Left kidney (tissue), 2 donors: ENCODE measurements around the gene HOGA1. TPM values are rescaled to one million over a fixed set of nuclear protein-coding genes. Genes with fewer than 3 reads are reported as not detected.
"Not testable (repeated sequence)": the region's sequence is repeated elsewhere in the genome, so short reads cannot be mapped to it uniquely, and the experiment has no call there.

Source experiments
- DNase-seq: peaks from one replicate; pipeline ENCODE4 v3.0.0-alpha.2; 2013
- polyA plus RNA-seq: library from polyadenylated mRNA; unstranded; fragments of 120-200 nt; gene quantifications from one replicate; pipeline ENCODE4 v1.2.1, GENCODE V29; 2013; ENCODE audit not compliant: insufficient read length

The HOGA1 gene
- polyA plus RNA-seq, 1 donor, result 49.0 TPM

GRCh38 chr10:97647556-97647955 is 63.4 kb downstream of the HOGA1 start:
- no peak for DNase-seq

DNA sequence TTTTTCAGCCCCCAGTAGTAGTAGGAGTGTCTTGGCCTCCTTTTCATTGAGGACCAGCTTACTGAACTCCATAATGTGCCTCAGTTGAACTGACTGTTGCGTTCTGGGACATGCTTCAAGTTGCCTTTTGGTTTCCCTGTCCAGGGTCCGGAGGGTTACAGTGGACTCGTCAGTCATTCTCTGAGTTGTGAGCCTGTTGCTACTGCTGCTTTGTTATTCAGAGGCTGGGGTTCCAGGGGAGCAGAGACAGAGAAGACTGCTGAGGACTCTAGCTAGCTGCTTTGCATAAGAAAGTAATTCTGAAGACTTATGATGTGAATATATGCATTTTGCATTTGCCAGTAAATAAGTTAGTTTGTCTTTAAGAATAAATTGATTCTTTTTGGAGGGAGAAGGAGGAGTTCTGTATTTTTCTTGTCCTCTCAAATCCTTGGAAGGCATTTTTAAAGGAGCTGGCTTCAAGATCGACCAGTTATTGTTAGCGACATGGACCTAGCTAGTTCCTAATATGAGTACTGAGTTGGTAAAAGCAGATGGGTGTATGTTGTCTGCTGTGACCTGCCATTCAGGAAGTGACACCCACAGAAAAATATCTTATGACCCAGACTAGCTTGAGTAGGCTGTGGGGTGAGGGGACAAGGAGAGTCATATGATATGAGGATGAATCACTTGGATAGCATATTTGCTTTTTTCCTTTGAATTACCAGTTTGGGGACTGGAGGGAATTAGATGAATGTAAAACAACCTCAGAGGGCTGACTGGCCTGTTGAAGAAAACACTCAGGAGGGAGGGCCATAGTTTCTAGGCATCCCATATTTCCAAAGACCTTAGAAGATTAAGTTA is 64.6 kb downstream of the HOGA1 start:
- DNase-seq, result no peak

- not testable (repeated sequence) for DNase-seq
Observed at GRCh38 chr10:97649405-97649750, 65.2 kb downstream of the HOGA1 start.

GRCh38 chr10:97650726-97651125 is 66.5 kb downstream of the HOGA1 start:
- no peak for DNase-seq

GRCh38 chr10:97651773-97652172 is 67.6 kb downstream of the HOGA1 start:
- DNase-seq, result no peak

DNA sequence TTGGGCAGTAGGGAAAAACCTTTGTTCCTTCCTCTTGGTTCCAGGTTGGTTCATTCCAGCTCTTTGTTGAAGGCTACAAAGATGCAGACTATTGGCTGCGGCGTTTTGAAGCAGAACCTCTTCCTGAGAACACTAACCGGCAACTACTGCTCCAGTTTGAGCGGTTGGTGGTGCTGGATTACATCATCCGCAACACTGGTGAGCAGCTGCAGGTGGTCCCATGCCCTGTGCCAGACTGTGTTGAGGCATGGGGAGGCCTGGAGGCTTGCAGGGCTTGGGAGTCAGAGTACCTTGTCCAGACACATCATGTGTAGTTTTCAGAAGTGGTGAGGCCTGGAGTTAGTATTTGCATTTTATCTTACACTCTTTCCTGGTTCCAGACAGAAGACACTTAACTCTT is 72.6 kb downstream of the HOGA1 start:
- no peak for DNase-seq

DNA sequence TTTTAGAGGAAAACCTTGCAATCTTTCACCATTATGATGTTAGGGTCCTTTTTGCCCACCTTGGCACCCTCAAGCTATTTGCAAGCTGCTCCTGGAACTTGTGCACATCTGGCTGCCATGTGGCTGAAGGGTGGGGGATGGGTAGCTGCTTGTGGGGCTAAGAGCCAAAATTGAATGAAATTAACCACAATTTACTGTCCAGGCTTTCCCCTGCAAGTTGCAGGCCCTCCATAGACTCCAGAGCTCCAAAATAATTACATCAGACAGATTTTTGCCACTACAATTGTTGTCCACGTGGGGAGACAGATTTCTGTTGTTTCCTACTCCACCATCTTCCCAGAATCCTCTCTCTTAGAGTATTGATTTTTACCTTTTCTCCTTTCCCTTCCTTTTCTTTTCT is 75.4 kb downstream of the HOGA1 start:
- no peak for DNase-seq

Other genes starting within 250 kb of the HOGA1 start
- gene FRAT2, start 249.7 kb upstream of the HOGA1 start, polyA plus RNA-seq, result 12.0 TPM
- 28.1 TPM for gene RRP12, start 183.0 kb upstream of the HOGA1 start, polyA plus RNA-seq
- 160 TPM for gene PGAM1, start 158.2 kb upstream of the HOGA1 start, polyA plus RNA-seq
- 41.3 TPM for gene EXOSC1, start 138.4 kb upstream of the HOGA1 start, polyA plus RNA-seq
- 39.1 TPM for gene ZDHHC16, start 138.2 kb upstream of the HOGA1 start, polyA plus RNA-seq
- gene MMS19, start 86.0 kb upstream of the HOGA1 start, polyA plus RNA-seq, result 105 TPM
- gene UBTD1, start 85.5 kb upstream of the HOGA1 start, polyA plus RNA-seq, result 6.5 TPM
- gene ANKRD2, start 11.6 kb upstream of the HOGA1 start, polyA plus RNA-seq, result 0.53 TPM
- gene C10orf62, start 5.3 kb downstream of the HOGA1 start, polyA plus RNA-seq, result 1.1 TPM
- 24.7 TPM for gene MORN4, start 49.1 kb downstream of the HOGA1 start, polyA plus RNA-seq
- 18.1 TPM for gene PI4K2A, start 56.3 kb downstream of the HOGA1 start, polyA plus RNA-seq
- 4.0 TPM for gene AVPI1, start 102.9 kb downstream of the HOGA1 start, polyA plus RNA-seq
- gene MARVELD1, start 129.3 kb downstream of the HOGA1 start, polyA plus RNA-seq, result 40.7 TPM
- gene ZFYVE27, start 152.7 kb downstream of the HOGA1 start, polyA plus RNA-seq, result 35.1 TPM
- 0.07 TPM for gene SFRP5, start 187.6 kb downstream of the HOGA1 start, polyA plus RNA-seq